Neural cell (in vitro differentiated cells): ENCODE measurements around the gene PALM3. TPM values are rescaled to one million over a fixed set of nuclear protein-coding genes. Genes with fewer than 3 reads are reported as not detected.
A peak's percentile ranks its signal among the peaks of the same experiment; 100 is the strongest.

ENCODE experiments used
- H2AFZ ChIP-seq: fragments of 200-600, 300-800 bp; sonication (generic), shearing (Covaris generic); 2 replicates; pipeline ENCODE4 v1.6.0; 2014; ENCODE audit warnings: low read depth, mild to moderate bottlenecking, antibody characterized with exemption, low read length, moderate library complexity
- H3F3A ChIP-seq: fragments of 200-600 bp; shearing (Covaris generic); 2 replicates; pipeline ENCODE4 v1.6.1; 2016; ENCODE audit warnings: mild to moderate bottlenecking, moderate library complexity, mixed read lengths, antibody characterized with exemption, low read length; ENCODE audit not compliant: insufficient read depth, poor library complexity, severe bottlenecking
- H3K27ac ChIP-seq: fragments of 200-600, 300-800 bp; sonication (generic), shearing (Covaris generic); 2 replicates; pipeline ENCODE4 v1.5.1; 2014; ENCODE audit warnings: mild to moderate bottlenecking, low read length, moderate library complexity
- H3K27me3 ChIP-seq: fragments of 300-800, 200-600 bp; sonication (generic), shearing (Covaris generic); 2 replicates; pipeline ENCODE4 v1.6.0; 2014; ENCODE audit warnings: mild to moderate bottlenecking, low read depth, low read length, moderate library complexity; ENCODE audit not compliant: insufficient read depth
- H3K36me3 ChIP-seq: fragments of 300-800, 200-600 bp; sonication (generic), shearing (Covaris generic); 2 replicates; pipeline ENCODE4 v1.5.1; 2014; ENCODE audit warnings: mild to moderate bottlenecking, antibody characterized with exemption, low read length, moderate library complexity; ENCODE audit not compliant: insufficient read depth
- H3K4me2 ChIP-seq: fragments of 300-800, 200-600 bp; sonication (generic), shearing (Covaris generic); 2 replicates; pipeline ENCODE4 v1.6.0; 2014; ENCODE audit warnings: mild to moderate bottlenecking, low read length
- H3K4me3 ChIP-seq: fragments of 300-800, 200-600 bp; sonication (generic), shearing (Covaris generic); 2 replicates; pipeline ENCODE4 v1.5.1; 2014; ENCODE audit warnings: mild to moderate bottlenecking, low read length, moderate library complexity
- H3K79me2 ChIP-seq: fragments of 200-600 bp; shearing (Covaris generic); replicated peaks from 2 replicates; pipeline ENCODE4 v1.6.0; 2014; ENCODE audit warnings: mild to moderate bottlenecking, low read length, moderate library complexity; ENCODE audit not compliant: insufficient read depth
- H3K9ac ChIP-seq: fragments of 300-800, 200-600 bp; sonication (generic), shearing (Covaris generic); 2 replicates; pipeline ENCODE4 v1.6.1; 2016; ENCODE audit warnings: mild to moderate bottlenecking, low read length, mixed read lengths
- H3K9me2 ChIP-seq: fragments of 200-600 bp; shearing (Covaris generic); 2 replicates; pipeline ENCODE4 v1.6.1; 2016; ENCODE audit warnings: mild to moderate bottlenecking, low read length, mixed read lengths; ENCODE audit not compliant: insufficient read depth
- H3K9me3 ChIP-seq: fragments of 200-600, 300-800 bp; sonication (generic), shearing (Covaris generic); 2 replicates; pipeline ENCODE4 v1.6.1; 2016; ENCODE audit warnings: mild to moderate bottlenecking, mixed run types, low read length, moderate library complexity, mixed read lengths
- H4K20me1 ChIP-seq: fragments of 200-600 bp; shearing (Covaris generic); 2 replicates; pipeline ENCODE4 v1.6.1; 2016; ENCODE audit warnings: mild to moderate bottlenecking, mixed run types; ENCODE audit not compliant: insufficient read depth
- CTCF ChIP-seq: fragments of 450-650 bp; IDR thresholded peaks from 2 replicates; pipeline ENCODE4 v1.5.1; 2014; ENCODE audit warnings: antibody characterized with exemption, mild to moderate bottlenecking, moderate library complexity; ENCODE audit not compliant: poor library complexity, severe bottlenecking
- EP300 ChIP-seq: fragments of 450-650 bp; conservative IDR thresholded peaks from 2 replicates; pipeline ENCODE4 v1.6.1; 2014; ENCODE audit warnings: antibody characterized with exemption, mild to moderate bottlenecking, moderate library complexity; ENCODE audit not compliant: poor library complexity, severe bottlenecking
- EZH2 ChIP-seq: fragments of 200-600, 300-800 bp; shearing (Covaris generic), sonication (generic); IDR thresholded peaks from 2 replicates; pipeline ENCODE4 v1.6.1; 2014; ENCODE audit warnings: antibody characterized with exemption, low read length, borderline replicate concordance, mild to moderate bottlenecking; ENCODE audit not compliant: insufficient read depth, poor library complexity, severe bottlenecking
- MXI1 ChIP-seq: fragments of 450-650 bp; conservative IDR thresholded peaks from 2 replicates; pipeline ENCODE4 v1.6.1; 2014; ENCODE audit warnings: antibody characterized with exemption, mild to moderate bottlenecking; ENCODE audit not compliant: poor library complexity, severe bottlenecking
- POLR2AphosphoS5 ChIP-seq: IDR thresholded peaks from 2 replicates; pipeline ENCODE4 v1.6.1; 2012
- RAD21 ChIP-seq: fragments of 450-650 bp; conservative IDR thresholded peaks from 2 replicates; pipeline ENCODE4 v1.6.1; 2014; ENCODE audit warnings: antibody characterized with exemption, mild to moderate bottlenecking, moderate library complexity
- REST ChIP-seq: IDR thresholded peaks from 2 replicates; pipeline ENCODE4 v1.6.1; 2012; ENCODE audit warnings: borderline replicate concordance
- SMC3 ChIP-seq: fragments of 450-650 bp; conservative IDR thresholded peaks from 2 replicates; pipeline ENCODE4 v1.6.1; 2014; ENCODE audit warnings: antibody characterized with exemption, mild to moderate bottlenecking, moderate library complexity; ENCODE audit not compliant: poor library complexity
- TAF1 ChIP-seq: IDR thresholded peaks from 2 replicates; pipeline ENCODE4 v1.6.1; 2012; ENCODE audit warnings: low read depth
- polyA plus RNA-seq: library from polyadenylated mRNA; depleted of rRNA; stranded (reverse); fragments of >200 nt; gene quantifications from 2 replicates; pipeline ENCODE4 v1.2.3, GENCODE V29; 2014

Gene PALM3
- polyA plus RNA-seq, 1 donor from 2014 or later: 0.33 TPM

GRCh38 chr19:14093117-14093823 lies 31.4 kb upstream of the PALM3 start:
- Histone ChIP-seq H3K9me3 (peaks cover 3% of the 10 kb centered on the region), H3K79me2 (no peaks in the 10 kb centered on the region), H3K36me3 (peaks cover 6% of the 10 kb centered on the region), H2AFZ (no peak overlapping the region), H4K20me1 (peaks cover 8% of the 10 kb centered on the region), H3K9me2 (no peaks in the 10 kb centered on the region), H3K9ac (no peak overlapping the region), H3K27me3 (no peaks in the 10 kb centered on the region), H3K27ac (no peak overlapping the region), H3K4me2 (no peak overlapping the region), H3F3A (peaks cover 4% of the 10 kb centered on the region), H3K4me3 (no peak overlapping the region)
- TF ChIP-seq REST (no peak), SMC3 (no peak), TAF1 (no peak), EP300 (no peak), EZH2 (no peak), POLR2AphosphoS5 (no peak), RAD21 (no peak), MXI1 (no peak), CTCF (no peak)

GRCh38 chr19:14091813-14092462 lies 30.1 kb upstream of the PALM3 start:
- H3K9ac ChIP-seq: no peak overlapping the region
- no peak for TF ChIP-seq REST
- TF ChIP-seq SMC3: no peak
- no peak for TF ChIP-seq POLR2AphosphoS5
- no peak for TF ChIP-seq EZH2
- TF ChIP-seq EP300: no peak
- TF ChIP-seq MXI1: no peak
- TF ChIP-seq CTCF: no peak
- TF ChIP-seq TAF1: no peak
- peaks cover 4% of the 10 kb centered on the region for H3F3A ChIP-seq
- H3K4me3 ChIP-seq: peak overlapping the region; percentile 66
- no peak overlapping the region for H2AFZ ChIP-seq
- peaks cover 3% of the 10 kb centered on the region for H3K9me3 ChIP-seq
- no peaks in the 10 kb centered on the region for H3K79me2 ChIP-seq
- no peak overlapping the region for H3K27ac ChIP-seq
- H3K27me3 ChIP-seq: no peaks in the 10 kb centered on the region
- peaks cover 8% of the 10 kb centered on the region for H4K20me1 ChIP-seq
- peaks cover 6% of the 10 kb centered on the region for H3K36me3 ChIP-seq
- peak overlapping the region; percentile 62 for H3K4me2 ChIP-seq
- no peaks in the 10 kb centered on the region for H3K9me2 ChIP-seq
